ENCODE measurements around the gene WWTR1. TPM values are rescaled to one million over a fixed set of nuclear protein-coding genes. Genes with fewer than 3 reads are reported as not detected.

Gene WWTR1
- polyA plus RNA-seq, 12 donors: 65.8 to 93.3 (median 77.5) TPM; not detected in 1

- no peak for DNase-seq
These were observed 151.3 kb downstream of the WWTR1 start for GRCh38 chr3:149506540-149506939.

GRCh38 chr3:149502438-149502837, 155.4 kb downstream of the WWTR1 start:
- DNase-seq: no peak

- no peak for DNase-seq
These were observed 156.3 kb downstream of the WWTR1 start for GRCh38 chr3:149501524-149501923.

GRCh38 chr3:149497966-149498670, 159.7 kb downstream of the WWTR1 start:
- no peak for DNase-seq

- DNase-seq: no peak
These were observed 160.9 kb downstream of the WWTR1 start for GRCh38 chr3:149496891-149497290.

- DNase-seq: no peak
These were observed 162.2 kb downstream of the WWTR1 start for GRCh38 chr3:149495581-149496125.

GRCh38 chr3:149494759-149495580, 162.9 kb downstream of the WWTR1 start:
- DNase-seq: no peak

GRCh38 chr3:149494022-149494758, 163.6 kb downstream of the WWTR1 start:
- DNase-seq: peak; percentile 66

GRCh38 chr3:149493315-149494021, 164.4 kb downstream of the WWTR1 start:
- DNase-seq: no peak

GRCh38 chr3:149490260-149490971, 167.4 kb downstream of the WWTR1 start:
- DNase-seq: no peak

- no peak for DNase-seq
These were observed 168.7 kb downstream of the WWTR1 start for GRCh38 chr3:149489060-149489690.

- DNase-seq: no peak
These were observed 170.1 kb downstream of the WWTR1 start for GRCh38 chr3:149487598-149488197.

GRCh38 chr3:149486726-149487125, 171.1 kb downstream of the WWTR1 start:
- DNase-seq: no peak

- no peak for DNase-seq
These were observed 176.3 kb downstream of the WWTR1 start for GRCh38 chr3:149481491-149481890.

- DNase-seq: no peak
These were observed 176.8 kb downstream of the WWTR1 start for GRCh38 chr3:149481056-149481455.

- DNase-seq: peak; percentile 74
These were observed 177.4 kb downstream of the WWTR1 start for GRCh38 chr3:149480326-149481017.

- DNase-seq: no peak
These were observed 178.1 kb downstream of the WWTR1 start for GRCh38 chr3:149479621-149480325.

GRCh38 chr3:149476225-149476624, 181.6 kb downstream of the WWTR1 start:
- no peak for DNase-seq

Data from muscle of arm (tissue), 12 donors.